Hematopoietic multipotent progenitor cell treated with erythropoietin and hydrocortisone succinate and interleukin-3 and kit ligand, for 6 days (in vitro differentiated cells): Measurements from ENCODE around the gene MYADML2.
A peak's percentile ranks its signal among the peaks of the same experiment; 100 is the strongest.
"Not testable (repeated sequence)": the region's sequence is repeated elsewhere in the genome, so short reads cannot be mapped to it uniquely, and the experiment has no call there.

ENCODE experiments used
- DNase-seq: peaks from one replicate; pipeline ENCODE4 v3.0.0-alpha.2; 2015

MYADML2 gene

GRCh38 chr17:81947189-81947588, at the start of gene MYADML2:
MYADML2 (minus strand) TSS chr17:81947233; CDS start chr17:81941741, 5,492 bp downstream.
- no peak for DNase-seq

DNA sequence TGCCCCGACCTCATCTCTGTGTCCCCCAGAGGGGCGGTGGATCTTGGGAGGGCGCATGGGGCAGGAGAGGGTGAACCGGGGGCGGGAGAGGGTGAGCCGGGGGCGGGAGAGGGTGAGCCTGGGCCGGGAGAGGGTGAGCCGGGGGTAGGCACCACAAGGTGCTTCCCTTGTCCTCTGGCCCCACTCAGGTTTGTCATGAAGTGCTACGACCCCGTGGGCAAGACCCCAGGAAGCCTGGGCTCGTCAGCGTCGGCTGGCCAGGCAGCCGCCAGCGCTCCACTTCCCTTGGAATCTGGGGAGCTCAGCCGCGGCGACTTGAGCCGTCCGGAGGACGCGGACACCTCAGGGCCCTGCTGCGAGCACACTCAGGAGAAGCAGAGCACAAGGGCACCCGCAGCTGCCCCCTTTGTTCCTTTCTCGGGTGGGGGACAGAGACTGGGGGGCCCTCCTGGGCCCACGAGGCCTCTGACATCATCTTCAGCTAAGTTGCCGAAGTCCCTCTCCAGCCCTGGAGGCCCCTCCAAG, 49.3 kb upstream of the MYADML2 start:
- no peak for DNase-seq

DNA sequence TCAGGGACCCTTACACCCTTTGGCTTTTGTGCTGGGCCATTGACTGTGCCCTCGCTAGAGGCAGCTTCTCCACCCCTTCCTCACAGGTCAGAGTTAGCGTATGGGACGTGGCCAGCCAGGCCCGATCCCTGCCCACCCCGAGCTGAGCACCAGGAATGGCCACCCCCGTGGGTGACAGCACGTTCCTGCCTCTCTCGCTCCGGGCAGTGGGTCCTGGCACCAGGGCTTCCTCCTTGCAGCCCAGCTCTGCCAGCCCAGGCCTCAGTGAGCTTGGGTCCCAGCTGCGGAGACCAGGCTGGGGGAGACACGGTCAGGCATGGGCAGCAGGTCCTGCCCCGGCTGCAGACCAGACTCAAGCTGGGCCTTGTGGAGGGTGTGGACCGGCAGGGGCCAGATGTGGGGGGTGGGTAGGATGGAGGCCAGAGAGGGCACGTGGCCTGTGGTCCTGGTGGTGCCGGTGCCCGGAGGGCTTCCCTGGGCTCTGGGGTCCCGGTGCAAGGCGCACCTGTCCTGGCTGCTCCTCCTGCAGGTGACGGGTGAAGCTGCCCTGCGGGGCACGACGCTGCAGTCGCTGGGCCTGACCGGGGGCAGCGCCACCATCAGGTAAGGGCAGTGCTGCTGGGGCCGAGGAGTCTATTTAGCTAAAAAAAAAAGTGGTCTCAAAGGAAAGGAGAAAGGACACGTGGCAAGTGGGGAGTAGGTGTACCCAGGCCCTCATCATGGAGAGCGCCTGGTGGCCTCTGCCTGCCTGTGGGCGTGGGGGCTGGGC, 48.6 kb upstream of the MYADML2 start:
- no peak for DNase-seq

DNA sequence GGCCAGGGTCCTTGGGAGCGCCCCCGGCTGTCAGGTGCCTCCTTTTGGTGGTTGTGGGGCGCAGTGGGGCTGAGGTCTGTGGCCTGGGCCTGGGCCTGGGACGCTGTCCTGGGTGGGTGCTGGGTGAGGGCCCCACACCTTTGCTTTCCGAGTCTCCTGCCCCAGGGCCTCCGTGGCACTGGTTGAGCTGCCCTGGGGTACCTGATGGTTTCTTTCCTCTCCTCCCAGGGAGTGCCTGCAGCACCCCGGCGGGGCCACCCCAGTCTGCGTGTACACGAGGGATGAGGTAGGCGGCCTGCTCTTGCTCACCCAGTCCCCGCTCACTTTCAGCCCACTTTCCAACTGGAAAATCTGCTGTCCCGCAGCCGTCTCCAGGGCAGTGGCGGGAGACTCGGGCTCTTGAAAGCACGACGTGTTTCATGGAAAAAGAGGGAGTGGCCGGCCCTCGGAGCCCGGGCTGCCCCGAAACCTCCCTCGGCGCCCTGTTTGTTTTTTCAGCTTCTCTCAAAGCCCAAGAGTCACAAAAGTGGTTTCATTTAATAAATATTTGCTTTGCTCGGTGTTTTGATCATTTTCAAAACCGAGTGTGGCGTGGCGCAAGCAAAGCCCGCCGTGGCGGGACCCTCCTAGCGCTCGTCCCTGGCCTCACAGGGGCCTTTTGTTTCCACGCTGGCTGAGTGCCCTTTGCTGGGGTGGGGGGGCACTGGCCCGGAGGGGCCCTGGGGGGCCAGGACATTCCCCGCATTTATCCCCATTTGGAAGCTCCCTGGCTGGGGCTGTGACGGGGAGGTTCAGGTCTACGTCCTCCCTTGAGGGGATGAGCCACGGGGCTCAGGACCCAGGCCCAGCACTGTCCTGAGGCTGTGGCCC, 47.8 kb upstream of the MYADML2 start:
- no peak for DNase-seq

DNA sequence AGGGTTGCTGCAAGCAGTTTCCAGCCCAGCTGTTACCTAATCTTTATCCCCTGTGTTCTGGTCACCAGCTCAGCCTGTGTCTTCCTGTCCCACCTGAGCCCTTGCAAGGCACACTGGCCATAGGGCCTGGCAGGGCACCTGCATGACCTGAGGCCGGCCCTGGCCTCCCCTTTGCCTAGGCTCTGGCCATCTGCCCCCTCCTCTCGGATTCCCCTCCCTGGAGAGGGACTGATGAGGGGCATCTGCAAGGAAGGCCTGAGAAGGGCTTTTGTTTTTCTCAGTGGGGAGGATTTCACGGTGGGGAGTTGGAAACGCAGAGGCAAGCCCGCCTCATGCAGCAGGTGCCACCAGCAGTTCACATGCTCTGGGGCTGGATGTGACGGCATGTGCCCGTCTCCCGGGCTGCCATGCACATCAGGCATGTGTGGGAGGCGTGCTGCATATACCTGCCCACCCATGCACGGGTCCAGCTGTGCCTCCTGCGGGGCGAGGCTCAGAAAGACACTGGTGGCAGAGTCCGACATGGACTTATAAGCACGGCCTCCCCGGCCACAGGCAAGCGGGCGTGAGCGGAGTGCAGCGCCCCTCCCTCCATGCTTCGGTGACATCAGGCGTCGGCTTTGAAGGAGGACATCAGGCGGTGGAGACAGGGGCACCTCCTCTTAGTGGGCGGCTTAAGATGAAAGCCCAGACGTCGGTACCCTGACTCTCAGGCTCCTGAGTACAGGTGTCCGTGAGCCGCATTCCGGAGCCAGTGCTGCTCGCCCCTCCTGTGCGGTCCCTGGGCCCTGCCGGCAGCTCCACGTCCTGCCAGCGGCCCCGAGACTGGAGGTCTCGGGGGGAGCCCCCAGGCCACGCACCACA, 46.9 kb upstream of the MYADML2 start:
- DNase-seq, result no peak

GRCh38 chr17:81992306-81993102, 45.5 kb upstream of the MYADML2 start:
- no peak for DNase-seq

GRCh38 chr17:81991684-81992305, 44.8 kb upstream of the MYADML2 start:
- DNase-seq, result peak; percentile 72

GRCh38 chr17:81990836-81991683, 44.0 kb upstream of the MYADML2 start:
- no peak for DNase-seq

GRCh38 chr17:81987161-81987770, 40.2 kb upstream of the MYADML2 start:
- no peak for DNase-seq

- DNase-seq, result no peak
Measured at GRCh38 chr17:81986606-81987005, 39.6 kb upstream of the MYADML2 start.

DNA sequence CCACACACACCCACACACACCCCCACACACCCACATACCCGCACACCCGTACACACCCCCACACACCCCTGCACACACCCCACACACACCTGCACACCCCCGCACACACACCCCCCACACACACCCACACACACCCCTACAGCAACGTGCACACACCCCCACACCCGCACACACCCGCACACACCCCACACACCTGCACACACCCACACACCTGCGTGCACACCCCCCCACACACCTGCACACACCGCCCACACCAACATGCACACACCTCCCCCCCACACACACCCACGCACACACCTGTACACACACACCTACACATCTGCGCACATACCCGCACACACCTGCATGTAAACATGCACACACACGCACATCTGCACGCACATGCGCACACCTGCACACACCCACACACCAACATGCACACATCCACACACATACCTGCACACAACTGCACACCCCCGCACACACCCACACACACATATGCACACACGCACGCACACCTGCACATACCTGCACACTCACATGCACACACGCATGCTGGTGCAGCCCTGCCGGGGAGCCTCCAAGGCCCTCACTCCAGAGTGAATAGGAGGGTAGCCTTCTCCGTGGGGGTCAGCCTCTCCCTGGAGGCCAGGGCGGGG, 37.9 kb upstream of the MYADML2 start:
- DNase-seq, result no peak

DNA sequence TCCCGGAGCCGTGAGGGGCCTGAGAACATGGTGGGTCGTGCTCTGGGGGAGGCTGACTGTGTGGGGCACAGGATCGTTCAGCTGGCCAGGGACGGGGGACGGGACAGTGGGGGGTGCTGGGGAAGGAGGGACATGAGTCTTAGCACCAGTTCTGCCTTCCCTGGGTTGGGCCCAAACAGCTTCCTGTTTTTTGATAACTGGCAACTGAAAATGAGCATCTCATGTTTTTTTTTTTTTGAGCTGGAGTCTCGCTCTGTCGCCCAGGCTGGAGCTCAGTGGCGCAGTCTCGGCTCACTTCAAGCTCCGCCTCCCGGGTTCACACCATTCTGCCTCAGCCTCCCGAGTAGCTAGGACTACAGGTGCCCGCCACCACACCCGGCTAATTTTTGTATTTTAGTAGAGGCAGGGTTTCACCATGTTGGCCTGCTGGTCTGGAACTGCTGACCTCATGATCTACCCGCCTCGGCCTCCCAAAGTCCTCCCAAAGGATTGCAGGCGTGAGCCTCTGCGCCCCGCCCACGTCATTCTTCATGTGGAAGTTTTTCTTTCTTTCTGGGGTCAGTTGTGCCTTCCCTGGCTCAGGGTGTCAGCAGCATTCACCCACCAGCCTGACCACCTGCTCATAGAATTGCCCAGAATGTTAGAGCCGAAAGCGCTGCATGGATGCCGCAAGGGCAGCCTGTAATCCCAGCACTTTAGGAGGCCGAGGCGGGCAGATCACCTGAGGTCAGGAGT, 36.8 kb upstream of the MYADML2 start:
- no peak for DNase-seq

- no peak for DNase-seq
Measured at GRCh38 chr17:81983011-81983638, 36.1 kb upstream of the MYADML2 start.

- not testable (repeated sequence) for DNase-seq
Measured at GRCh38 chr17:81981511-81981910, 34.5 kb upstream of the MYADML2 start.

- peak; percentile 80 for DNase-seq
Measured at GRCh38 chr17:81980707-81981343, 33.8 kb upstream of the MYADML2 start.

- DNase-seq, result no peak
Measured at GRCh38 chr17:81980122-81980521, 33.1 kb upstream of the MYADML2 start.

DNA sequence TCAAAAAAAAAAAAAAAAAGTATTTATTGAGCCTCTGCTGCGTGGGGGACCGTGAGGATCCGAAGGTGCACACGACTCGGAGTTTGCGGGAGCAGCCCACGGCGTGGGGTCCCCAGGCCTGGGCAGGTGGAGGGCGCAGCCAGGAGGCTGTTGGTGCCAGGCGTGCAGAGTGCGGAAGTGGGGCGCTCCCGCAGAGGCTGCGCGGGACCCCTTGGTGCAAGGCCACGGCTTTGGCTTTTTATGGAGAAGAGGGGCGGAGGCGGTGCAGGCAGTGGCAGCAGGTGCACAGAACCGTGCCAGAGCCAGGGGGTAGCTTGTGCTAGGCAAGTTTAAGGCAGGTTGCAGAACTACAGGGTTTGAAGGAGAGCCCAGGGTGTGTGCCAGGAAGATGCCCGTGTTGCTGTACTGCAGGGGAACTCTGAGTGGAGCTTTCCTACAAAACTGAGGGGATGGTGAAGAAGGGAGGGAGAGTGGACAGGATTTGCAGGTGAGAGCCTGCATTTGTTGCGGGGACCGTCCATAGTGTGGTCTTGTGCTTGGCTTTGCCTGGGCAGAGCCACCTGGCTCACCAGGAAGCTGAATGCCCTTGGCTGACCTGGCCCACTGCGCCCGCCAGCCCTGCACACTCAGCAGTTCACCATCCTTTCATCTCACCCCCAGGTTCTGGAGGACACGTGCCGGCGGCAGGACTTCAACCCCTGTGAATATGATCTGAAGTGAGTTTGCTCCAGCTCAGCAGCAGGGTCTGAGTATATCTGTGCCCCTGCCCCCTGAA, 31.7 kb upstream of the MYADML2 start:
- no peak for DNase-seq
